GM19467 (cell line): Measurements from ENCODE around the gene OR52N5.

Source experiments
- ATAC-seq: cut with Tn5 transposase; IDR thresholded peaks from one replicate; pipeline ENCODE4 v1.9.1; 2021; ENCODE audit warnings: mild to moderate bottlenecking, moderate library complexity; ENCODE audit not compliant: unreplicated experiment

Gene OR52N5

GRCh38 chr11:5726351-5726750 is 56.8 kb downstream of the OR52N5 start:
- no peak for ATAC-seq
